ENCODE results near the gene IFITM10.
"Not testable (repeated sequence)": the region's sequence is repeated elsewhere in the genome, so short reads cannot be mapped to it uniquely, and the experiment has no call there.

IFITM10 gene

GRCh38 chr11:1777737-1778136, 27.3 kb upstream of the IFITM10 start:
- no peak for DNase-seq

- DNase-seq: no peak
These were observed 26.7 kb upstream of the IFITM10 start for GRCh38 chr11:1776944-1777715.

- no peak for DNase-seq
These were observed 26.0 kb upstream of the IFITM10 start for GRCh38 chr11:1776331-1776851.

- DNase-seq: no peak
These were observed 24.5 kb upstream of the IFITM10 start for GRCh38 chr11:1774886-1775285.

GRCh38 chr11:1773994-1774550, 23.7 kb upstream of the IFITM10 start:
- no peak for DNase-seq

- DNase-seq: no peak
These were observed 23.0 kb upstream of the IFITM10 start for GRCh38 chr11:1773131-1773993.

- no peak for DNase-seq
These were observed 22.1 kb upstream of the IFITM10 start for GRCh38 chr11:1772270-1773130.

- DNase-seq: no peak
These were observed 21.3 kb upstream of the IFITM10 start for GRCh38 chr11:1771700-1772099.

- no peak for DNase-seq
These were observed 20.9 kb upstream of the IFITM10 start for GRCh38 chr11:1771273-1771672.

- no peak for DNase-seq
These were observed 20.1 kb upstream of the IFITM10 start for GRCh38 chr11:1770528-1770927.

GRCh38 chr11:1770061-1770460, 19.7 kb upstream of the IFITM10 start:
- DNase-seq: no peak

- DNase-seq: not testable (repeated sequence)
These were observed 19.0 kb upstream of the IFITM10 start for GRCh38 chr11:1769304-1769936.

GRCh38 chr11:1768141-1768469, 17.7 kb upstream of the IFITM10 start:
- DNase-seq: no peak

- DNase-seq: no peak
These were observed 17.2 kb upstream of the IFITM10 start for GRCh38 chr11:1767399-1768140.

GRCh38 chr11:1766719-1767398, 16.5 kb upstream of the IFITM10 start:
- no peak for DNase-seq

GRCh38 chr11:1765871-1766718, 15.7 kb upstream of the IFITM10 start:
- no peak for DNase-seq

- DNase-seq: no peak
These were observed 13.6 kb upstream of the IFITM10 start, which contains the start of gene CTSD for GRCh38 chr11:1763796-1764661. Gene CTSD, minus strand, starts transcription at chr11:1763927. Its CDS starts 68 bp downstream, at chr11:1763859.

- DNase-seq: no peak
These were observed 13.0 kb upstream of the IFITM10 start for GRCh38 chr11:1763336-1763795.

Measured in DMS79 (cell line).